Hypothalamus (tissue), 51 donors: ENCODE data around the gene NUDT14.

Experiments used
- DNase-seq, 51 donors: peaks; one replicate each; lab custom pipeline; 2025; lab: John Stamatoyannopoulos, UW

The NUDT14 gene

DNA sequence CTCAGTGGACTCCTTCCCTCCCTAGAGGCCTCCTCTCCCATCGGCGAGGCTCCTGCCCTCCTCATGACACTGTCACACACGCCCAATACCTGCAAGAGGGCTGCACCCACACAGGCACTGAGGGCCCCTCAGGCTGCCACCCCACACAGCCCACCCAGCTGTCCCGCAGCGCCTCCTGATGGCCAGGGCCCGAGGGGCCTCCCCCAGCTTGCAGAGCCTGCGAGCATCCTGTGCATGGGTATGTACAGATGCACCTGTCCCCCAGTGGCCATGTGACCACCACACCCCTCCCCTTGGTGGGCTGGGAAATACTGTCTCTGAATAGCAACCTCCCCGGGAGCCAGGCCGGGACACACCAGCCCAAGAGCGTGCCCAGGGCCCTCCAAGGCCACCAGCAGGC is 19.0 kb upstream of the NUDT14 start:
- no peak for DNase-seq

DNA sequence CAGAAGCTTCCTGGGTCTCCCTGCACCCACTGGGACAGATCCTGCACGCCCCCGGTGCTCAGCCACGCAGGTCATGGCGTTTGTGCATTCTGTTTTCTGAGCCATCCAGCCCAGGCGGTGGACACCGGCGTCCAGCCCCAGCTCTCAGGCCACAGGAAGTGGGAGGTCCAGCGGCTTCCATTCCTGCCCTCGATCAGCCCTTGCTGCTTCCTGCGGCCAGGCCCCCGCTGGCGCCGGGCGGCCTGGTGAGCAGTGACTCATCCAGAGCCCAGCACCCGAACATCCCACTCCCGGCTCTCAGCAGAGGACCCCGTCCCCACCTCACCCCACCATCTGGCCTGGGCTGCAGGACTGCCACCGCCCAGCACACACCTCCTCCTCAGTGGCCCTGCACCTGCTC is 18.0 kb upstream of the NUDT14 start:
- no peak for DNase-seq

DNA sequence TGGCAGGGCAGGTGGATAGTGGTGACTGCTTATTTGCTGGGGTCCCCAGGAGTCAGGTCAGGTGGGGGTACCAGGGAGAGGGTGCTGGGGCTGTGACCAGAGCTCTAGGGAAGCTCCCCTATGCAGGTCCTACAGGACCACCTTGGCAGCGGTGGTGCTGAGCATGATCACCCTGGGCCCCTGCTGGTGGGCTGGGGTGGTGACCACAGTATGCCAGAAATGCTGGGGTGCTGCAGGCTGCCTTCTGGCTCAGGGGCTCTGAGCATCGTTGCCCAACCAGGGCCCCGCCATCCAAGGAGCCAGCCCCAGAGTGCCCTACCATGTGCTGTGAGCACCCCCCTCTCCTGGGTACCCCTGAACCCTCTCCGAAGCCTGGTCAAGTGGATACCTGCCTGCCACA is 17.5 kb upstream of the NUDT14 start:
- DNase-seq: no peak

DNA sequence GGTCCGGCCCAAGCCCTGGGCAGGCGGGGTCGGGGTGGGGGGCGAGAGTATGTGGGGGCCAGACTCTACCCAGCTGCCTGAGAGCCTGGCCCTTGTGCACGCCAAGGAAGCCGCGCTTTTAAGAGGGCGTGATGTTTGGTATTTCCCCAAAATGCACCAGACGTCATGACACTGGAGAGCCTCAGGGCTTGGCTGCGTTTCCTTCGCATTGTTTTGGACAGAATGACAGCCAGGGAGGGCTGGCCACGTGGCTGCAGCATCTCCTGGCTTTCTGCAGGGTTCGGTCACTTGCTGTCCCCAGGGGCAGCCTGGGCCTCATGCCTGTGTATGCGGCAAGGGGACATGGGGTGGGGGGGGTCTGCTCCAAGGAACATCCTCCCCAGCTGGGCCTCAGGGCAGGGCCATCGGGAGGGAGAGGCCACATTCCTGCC is 16.1 kb upstream of the NUDT14 start:
- peak in 4 of 51 donors; percentile 13 to 41 (median 30) for DNase-seq

DNA sequence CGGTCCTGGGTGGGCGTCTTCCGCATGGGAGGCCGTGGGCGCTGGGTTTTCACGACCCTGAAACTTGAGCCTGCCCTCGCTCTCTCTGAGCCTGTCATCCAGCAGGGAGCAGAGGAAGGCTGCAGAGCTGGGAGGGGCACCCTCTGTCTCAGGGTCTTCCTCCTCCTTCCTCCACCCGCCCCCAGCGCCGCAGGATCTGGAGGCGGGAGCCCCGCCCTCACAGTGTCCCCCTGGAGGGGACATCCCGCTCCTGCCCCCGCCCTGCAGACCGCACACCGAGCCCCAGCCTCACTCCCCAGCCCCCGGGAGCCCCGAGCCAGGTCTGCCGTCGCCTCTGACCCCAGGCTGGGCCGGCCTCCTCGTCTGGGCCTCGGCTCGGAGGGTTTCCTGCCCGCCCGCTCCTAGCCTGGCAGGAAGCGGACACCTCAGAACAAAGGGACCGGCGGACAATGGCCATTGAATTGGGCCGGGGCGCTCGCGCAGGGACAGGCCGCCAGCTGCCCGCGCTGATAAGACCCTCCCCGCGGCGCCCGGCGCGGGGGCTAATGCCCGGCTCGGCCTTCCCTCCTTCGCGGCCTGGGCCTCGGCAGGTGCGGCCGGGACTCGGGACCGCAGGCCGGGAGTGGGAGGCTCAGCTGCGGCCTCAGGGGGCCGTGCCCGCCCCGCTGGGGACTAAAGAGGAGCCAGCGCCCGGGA is 15.3 kb upstream of the NUDT14 start:
- DNase-seq: peak in 2 of 51 donors; percentile 3 to 35

DNA sequence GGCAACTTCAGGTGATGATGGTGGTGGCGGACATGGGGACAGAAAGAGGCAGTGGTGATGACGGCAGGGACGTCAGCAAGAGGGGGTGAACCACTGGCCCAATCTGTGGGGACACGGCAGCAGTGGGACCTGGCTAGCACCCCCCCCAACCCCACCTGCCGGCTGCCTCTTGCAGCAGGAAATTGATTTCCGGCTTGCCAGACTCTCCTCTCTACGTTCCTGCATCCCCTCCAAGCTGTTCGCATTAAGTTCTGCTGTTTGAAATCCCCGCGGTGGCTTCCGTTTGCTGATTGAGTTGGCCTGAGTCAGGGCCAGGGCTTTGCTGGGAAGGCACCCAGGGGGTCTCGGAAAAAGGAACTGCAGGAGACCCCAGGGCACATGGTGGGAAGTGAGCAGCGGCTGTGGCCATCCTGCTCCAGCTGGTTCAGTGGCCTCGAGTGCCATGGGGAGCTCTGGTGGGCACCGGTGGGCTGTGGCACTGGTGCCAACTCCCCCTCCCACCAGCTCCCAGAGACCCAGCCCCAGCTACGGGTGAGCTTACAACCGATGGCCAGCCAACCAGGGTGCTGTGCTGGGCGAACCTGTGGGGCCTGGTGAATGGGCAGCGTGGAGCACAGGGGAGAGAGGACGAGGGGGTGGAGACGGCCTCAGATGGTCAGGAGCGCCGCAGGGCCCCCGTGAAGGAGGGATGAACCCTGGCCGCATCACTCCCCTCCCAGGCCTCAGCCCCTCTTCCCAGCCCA is 14.6 kb upstream of the NUDT14 start:
- DNase-seq: no peak

DNA sequence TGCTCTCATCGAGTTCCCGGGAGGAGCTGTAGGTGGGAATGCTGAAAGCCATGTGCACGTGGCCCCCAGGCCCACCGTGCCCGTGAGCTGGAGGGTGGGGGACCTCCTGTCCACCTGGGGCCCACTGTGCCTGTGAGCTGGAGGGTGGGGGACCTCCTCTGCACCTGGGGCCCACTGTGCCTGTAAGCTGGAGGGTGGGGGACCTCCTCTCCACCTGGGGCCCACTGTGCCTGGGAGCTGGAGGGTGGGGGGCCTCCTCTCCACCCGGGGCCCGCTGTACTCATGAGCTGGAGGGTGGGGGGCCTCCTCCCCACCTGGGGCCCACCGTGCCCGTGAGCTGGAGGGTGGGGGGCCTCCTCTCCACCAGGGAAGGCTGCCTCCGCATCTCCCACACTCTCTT is 13.9 kb upstream of the NUDT14 start:
- DNase-seq: no peak

DNA sequence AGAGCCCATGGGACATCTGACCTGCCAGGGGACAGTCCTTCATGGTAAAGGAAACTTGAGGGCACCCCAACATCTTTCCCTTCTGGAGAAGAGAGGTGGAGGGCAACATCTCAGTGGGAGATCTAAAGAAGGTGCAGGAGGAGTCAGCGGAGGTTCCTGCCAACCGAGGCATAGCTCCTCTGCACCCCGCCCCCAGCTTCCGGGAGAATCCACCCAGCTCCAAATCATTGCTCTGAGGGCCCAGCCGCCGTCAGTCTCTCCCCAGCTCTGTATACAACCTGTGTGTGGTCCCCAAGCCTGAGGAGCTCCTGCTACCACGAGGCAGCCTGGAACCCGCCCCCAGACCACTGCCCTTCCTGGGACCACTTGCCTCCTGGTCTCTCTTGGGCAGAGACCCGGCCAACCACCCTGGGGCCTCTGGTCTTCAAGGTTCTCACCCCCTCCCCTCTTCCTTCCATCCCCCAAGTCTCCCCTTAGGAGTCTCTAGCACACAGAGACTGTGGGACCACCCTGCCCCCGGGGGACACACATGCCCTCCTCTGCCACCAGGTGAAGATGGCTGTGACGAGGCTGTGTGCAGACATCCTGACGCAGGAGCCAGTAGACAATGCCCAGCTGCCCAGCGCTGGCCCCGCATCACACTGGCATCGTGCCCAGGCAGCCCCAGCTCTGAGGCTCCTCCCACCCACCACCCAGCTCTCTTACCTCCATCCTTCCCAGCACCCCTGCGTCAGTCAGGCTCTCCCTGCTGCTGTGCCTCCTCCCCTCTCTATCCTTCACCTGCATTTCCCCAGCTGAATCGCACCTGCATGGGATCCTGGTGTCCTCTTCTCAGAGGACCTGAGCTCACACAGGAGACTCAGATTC is 13.0 kb upstream of the NUDT14 start:
- peak in 1 of 51 donors; percentile 15 for DNase-seq

DNA sequence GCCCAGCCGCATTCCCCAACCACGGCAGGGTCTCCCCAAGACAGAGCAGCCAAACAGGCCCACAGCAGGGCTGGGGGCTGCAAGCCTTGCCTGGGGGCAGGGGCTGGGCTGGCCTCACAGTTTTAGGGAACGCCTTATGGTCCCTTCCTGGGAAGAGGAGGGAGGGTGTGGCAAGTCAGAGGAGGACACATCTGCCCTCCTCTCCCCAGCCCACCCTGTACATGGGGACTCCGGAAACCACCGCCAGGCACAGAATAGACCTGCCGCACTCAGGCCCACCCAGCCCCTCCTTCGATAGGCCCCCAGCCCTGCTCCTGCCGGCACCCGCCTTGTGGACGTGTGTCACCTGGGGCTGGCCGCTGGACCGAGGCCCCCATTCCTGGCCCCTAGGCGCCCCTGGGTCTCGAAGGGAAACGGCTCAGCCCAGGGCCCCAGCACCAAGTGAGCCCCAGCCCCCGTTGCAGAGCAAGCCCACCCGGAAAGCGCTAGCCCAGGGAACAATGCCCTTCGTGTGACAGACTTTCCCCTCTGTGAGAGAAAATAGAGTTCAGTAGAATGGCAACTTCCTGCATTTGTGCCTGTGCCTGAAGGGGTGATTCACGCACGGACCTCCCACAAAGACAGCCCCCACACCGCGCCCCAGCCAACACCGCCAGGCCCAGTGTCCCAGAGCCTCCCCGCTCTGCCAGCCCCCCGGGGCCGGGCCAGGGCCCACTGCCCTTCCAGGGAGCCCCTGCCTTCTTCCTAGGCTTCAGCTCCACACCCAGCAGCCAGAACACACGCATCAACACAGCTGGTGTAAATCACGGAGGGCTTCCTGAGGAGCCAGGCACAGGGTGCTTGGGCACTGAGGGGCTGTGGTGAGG is 12.0 kb upstream of the NUDT14 start:
- no peak for DNase-seq

DNA sequence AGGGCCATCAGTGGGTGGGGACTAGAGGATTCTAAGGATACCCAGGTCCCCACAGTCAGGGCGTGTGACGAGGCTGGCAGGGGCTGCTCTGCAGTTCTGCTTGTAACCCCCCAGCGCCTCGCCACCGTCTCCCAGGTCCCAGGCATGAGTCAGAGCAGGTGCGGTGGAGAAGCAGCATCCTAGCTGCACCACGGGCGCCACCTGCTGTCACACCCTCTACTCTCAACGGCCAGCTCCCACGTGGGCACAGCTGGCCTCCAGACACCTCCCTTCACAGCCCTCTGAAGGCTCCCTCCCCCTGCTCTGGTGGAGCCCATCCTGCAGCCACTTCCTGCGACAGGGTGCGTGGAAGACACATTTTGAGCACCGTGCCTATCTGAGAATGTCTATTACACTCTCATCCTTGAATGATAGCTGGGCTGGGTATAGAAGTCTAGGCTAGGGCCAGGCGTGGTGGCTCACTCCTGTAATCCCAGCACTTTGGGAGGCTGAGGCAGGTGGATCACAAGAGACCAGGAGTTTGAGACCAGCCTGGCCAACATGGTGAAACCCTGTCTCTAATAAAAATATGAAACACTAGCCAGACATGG is 6.9 kb upstream of the NUDT14 start:
- DNase-seq: no peak

DNA sequence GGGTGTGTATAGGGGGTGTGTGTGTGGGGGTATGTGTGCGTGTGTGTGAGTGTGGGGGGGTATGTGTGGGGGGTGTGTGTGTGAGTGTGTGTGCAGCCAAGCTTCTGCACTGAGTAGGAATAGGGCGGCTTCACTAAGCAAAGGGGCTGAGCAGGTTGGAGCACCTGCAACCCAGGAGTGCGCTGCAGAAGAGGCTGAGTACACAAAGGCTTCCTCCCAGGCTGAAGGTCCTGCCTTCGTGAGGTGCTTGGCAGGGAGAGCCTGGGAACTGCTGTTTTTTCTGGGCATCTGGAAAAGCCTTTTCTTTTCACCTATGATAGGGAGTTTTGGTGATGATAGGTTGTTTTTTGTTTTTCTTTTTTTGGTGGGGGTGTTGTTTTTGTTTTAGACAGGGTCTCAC is 6.0 kb upstream of the NUDT14 start:
- no peak for DNase-seq

DNA sequence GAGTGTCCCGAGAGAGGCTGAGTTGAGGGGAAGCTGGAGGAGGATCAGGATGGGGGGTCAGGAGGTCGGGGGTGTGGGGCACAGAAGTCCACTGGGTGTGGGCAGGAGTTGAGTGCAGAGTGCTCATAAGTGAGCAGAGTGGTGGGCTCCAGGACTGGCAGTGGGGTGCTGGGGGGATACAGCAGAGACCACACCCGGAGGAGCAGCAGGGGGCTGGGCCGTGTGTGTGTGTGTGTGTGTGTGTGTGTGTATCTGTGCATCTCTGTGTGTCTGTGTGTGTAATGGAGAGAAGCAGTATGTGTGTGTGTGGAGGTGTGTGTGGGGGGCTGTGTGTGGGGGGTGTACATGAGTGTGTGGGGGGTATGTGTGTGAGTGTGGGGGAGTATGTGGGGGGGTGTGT is 4.9 kb upstream of the NUDT14 start:
- DNase-seq: no peak

DNA sequence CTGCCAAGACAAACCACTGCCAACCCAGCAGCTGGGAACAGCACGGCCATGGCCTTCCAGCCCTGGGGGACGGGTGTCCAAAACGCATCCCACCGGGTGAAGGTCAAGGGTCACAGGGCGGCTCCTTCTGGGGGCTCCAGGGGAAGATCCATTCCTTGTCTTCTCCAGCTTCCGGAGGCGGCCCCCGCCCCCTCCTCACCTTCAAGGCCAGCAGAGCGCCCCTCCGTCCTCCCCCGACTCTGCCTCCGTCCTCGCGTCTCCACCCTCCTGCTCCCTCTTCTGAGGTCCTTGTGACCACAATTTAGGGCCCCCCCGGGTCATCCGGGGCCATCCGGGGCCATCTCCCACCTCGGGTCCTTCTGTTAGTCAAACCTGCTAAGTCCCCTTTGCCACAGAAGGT is 3.9 kb upstream of the NUDT14 start:
- DNase-seq: no peak

DNA sequence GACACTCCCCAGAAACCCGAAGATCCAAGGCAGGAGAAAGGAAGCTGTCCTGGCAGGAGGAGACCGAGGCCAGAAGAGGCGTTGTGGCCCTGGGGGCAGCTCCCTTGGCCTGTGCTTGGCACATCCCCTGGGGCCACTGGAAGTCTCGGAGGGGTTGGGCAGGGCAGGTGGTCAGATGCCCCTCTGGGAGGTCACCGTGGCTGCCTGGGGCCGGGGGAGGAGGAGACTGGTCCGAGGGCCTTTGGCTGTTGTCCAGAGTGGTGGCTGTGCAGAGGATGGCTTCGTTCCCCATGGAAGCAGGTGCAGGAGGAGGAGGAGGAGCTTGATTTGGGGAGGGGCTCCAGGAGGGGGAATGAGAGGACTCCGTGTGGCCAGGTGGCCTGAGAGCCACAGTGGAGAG is 3.3 kb upstream of the NUDT14 start:
- DNase-seq: no peak

DNA sequence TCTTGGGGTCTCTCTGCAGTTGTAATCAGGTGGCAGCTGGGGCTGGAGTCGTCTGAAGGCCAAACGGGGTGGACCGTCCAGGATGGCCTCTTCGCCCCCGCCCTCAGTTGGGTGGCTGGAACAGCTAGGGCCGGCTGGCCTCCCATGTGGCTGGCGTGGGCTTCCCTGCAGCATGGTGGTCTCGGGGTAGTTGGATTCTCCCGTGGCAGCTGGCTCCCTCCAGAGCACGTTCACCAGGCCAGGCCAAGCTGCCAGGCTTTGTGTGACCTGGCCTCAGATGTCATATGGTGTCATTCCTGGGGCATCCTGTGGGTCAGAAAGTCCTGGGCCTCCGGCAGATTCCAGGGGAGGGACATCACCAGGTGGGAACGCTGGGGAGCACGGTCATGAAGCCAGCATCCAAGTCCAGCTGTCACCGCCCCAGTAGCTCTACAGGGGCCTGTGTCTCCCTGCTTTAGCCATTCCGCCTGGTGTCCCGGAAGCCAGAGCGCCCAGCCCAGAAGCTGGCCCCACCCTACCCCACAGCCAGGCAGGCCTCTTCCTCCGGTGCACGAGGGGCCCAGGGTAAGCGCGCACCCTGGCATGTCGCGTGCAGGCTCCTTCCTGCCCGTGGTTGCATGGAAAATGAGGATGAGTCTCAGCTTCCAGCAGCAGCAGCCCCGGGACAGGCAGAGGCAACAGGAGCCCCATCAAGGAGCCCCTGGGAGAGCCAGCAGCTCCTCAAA is 1.3 kb upstream of the NUDT14 start:
- DNase-seq: no peak

DNA sequence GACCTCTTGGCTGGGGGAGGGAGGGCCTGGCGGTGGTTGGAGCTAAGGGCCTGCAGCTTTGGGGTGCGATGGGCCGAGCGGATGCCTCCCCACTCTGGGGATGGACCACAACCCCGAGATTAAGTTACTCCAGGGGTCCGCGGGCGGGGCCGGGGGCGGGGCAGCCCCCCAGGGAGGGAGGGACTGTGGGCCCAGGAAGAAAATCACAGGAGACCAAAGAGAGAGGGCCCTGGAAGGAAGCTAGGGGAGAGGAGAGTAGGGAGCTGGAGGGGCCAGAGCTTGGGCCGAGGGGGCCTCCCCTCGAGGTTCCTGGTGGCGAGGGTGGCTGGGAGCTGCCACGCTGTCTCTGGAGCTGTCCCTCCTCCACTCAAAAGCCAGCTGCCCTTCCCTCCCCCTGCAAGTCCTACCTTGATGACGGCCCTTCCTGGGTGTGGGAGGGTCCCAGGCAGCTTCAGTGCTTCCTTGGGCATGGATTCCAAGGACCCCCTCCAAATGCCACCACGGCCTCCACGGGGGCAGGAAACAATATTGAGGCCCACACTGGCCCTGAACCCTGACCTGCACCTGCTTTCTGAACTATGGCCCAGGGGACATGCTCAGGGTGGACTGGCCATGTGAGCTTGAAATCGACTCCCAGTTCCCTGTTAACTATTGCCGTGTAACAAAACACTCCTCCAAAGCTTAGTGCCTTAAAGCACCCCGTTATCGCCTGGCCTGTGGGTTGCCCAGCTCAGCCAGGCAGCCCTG is 610 bp upstream of the NUDT14 start:
- no peak for DNase-seq

DNA sequence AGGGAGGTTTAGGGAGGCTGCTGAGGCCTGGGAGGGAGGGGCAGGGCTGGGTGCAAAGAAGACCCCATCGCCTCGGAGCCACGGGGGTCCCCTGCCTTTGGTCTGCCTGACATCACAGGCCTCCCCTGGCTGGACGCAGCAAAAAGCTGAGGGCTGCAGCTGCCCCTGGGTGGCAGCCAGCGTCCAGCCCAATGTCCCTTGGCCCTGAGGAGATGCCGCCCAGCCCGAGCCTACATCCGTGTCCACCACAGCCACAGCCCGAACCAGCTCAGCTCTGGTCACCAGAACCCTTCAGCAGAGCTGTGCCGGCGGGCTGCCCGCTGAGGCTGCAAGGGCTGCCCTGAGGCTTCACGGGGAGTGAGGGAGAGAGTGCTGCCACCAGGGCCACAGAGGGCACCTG is 1.9 kb downstream of the NUDT14 start:
- DNase-seq: no peak

DNA sequence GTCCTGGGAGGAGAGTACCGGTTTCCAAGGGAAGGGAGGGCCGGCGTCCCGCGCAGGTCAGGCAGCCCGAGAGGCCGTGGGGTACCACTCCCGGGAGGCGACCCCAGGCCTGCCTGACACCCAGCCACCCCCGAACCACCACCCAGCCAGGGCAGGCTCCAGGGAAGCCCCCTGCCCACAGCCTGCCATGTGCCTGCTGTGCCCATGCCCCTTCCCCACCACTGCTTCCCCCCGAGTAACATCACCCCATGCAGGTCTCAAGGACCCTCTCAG is 2.3 kb downstream of the NUDT14 start:
- no peak for DNase-seq
